Loucy (cell line): Measurements from ENCODE around the gene NEK4.

ENCODE experiments used
- CTCF ChIP-seq: fragments of 200-600 bp; sonication (generic); conservative IDR thresholded peaks from 2 replicates; pipeline ENCODE4 v1.5.1; 2014; ENCODE audit warnings: mild to moderate bottlenecking, antibody characterized with exemption, low read length
- EZH2phosphoT487 ChIP-seq: fragments of 200-600 bp; IDR thresholded peaks from 2 replicates; pipeline ENCODE4 v1.6.1; 2018; ENCODE audit warnings: antibody characterized with exemption, mild to moderate bottlenecking, moderate library complexity, borderline replicate concordance

DNA sequence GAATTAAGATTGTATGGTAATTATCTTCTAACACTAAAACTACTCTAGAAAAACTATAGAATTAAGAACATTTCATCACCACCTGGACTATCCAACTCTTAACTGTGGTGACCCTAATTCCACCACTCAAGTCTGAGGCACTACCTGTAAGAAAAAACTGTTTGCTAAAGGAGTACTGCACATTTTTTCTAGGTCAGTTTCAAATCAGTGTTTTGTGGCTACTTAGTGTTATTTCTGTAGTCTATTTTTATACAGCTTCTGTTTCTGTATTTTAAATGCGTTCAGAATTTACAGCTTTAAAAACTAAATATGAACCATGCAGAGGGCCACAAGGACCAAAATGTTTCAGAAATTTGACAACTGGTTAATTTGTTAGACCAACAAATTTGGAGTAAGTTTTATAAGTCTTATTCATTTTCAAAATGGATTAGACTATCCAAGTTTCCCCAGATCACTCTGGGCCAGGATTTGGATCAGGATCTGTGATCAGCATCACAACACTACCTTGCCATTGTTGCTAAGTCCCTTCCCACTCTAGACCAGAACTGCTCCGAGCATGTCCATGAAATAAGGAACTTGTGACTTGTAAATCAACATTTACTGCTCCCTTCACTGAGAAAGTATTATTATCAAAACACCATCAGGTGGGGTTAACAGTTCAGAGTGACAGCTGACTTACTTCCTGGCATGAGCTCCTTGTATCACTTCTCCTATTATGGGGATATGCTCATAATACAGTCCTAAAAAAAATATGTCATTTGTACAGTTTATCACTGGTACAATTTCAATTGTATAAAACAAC is 73.7 kb downstream of the NEK4 start:
- TF ChIP-seq CTCF (no peak), EZH2phosphoT487 (no peak)
